Esophagus squamous epithelium (tissue), 4 donors: ENCODE results near the gene DUOXA2.
"Not testable (repeated sequence)": the region's sequence is repeated elsewhere in the genome, so short reads cannot be mapped to it uniquely, and the experiment has no call there.

Experiments
- POLR2A ChIP-seq, 4 donors: fragments of 450-650 bp; IDR thresholded peaks; one replicate each; pipeline ENCODE4 v1.6.1; 2017; ENCODE audit warnings: antibody characterized with exemption in 4 of 4, mild to moderate bottlenecking in 4 of 4, moderate library complexity in 3 of 4
- TF ChIP-seq, protein P1 (sequence below), 6 experiments: fragments of 450-650 bp in 4 of 6; fragments of 200-600 bp in 2 of 6; sonication (generic) in 2 of 6; IDR thresholded peaks; one replicate each; pipeline ENCODE4 v1.5.1; 2016 to 2019; ENCODE audit warnings: antibody characterized with exemption in 6 of 6, mild to moderate bottlenecking in 4 of 6, moderate library complexity in 4 of 6

DNA sequence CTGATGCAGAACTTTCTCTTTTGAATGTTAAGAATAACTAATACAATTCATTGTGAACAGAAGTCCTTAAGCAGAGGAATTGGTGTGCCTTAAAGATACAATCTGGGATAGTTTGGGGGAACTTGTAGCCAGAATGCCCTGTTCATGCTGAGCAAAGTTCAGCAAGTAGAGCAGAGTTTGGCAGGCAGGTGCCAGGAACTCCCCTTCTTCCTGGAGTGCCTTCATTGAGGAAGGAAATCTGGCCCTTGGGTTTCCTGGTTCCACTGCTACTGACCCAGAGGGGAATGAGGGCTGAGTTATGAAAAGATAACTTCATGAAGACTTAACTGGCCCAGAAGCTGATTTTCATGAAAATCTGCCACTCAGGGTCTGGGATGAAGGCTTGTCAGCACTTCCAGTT, 40.5 kb upstream of the DUOXA2 start:
- not testable (repeated sequence) for TF ChIP-seq POLR2A (IDR thresholded peaks at IDR 0.05)
- TF ChIP-seq, protein P1, sequence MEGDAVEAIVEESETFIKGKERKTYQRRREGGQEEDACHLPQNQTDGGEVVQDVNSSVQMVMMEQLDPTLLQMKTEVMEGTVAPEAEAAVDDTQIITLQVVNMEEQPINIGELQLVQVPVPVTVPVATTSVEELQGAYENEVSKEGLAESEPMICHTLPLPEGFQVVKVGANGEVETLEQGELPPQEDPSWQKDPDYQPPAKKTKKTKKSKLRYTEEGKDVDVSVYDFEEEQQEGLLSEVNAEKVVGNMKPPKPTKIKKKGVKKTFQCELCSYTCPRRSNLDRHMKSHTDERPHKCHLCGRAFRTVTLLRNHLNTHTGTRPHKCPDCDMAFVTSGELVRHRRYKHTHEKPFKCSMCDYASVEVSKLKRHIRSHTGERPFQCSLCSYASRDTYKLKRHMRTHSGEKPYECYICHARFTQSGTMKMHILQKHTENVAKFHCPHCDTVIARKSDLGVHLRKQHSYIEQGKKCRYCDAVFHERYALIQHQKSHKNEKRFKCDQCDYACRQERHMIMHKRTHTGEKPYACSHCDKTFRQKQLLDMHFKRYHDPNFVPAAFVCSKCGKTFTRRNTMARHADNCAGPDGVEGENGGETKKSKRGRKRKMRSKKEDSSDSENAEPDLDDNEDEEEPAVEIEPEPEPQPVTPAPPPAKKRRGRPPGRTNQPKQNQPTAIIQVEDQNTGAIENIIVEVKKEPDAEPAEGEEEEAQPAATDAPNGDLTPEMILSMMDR (IDR thresholded peaks at IDR 0.05), result not testable (repeated sequence)
